Keratinocyte (primary cell): ENCODE results near the gene ZBTB20. TPM values are rescaled to one million over a fixed set of nuclear protein-coding genes. Genes with fewer than 3 reads are reported as not detected.
A peak's percentile ranks its signal among the peaks of the same experiment; 100 is the strongest.

Experiments used
- DNase-seq: peaks from one replicate; pipeline ENCODE4 v3.0.0-alpha.2; 2011; ENCODE audit warnings: low read depth, missing footprints, low spot score
- FAIRE-seq: peaks from 2 replicates; lab custom pipeline; 2011; peaks lifted over from hg19 to GRCh38; lab: Jason Lieb, UNC
- H2AFZ ChIP-seq: 2 replicates; pipeline ENCODE4 v1.6.0; 2012; ENCODE audit warnings: low read length, control low read depth, inconsistent platforms; ENCODE audit not compliant: control insufficient read depth
- H3K27ac ChIP-seq: 2 replicates; pipeline ENCODE4 v1.5.1; 2011; ENCODE audit warnings: low read length; ENCODE audit not compliant: control insufficient read depth, insufficient read depth
- H3K27me3 ChIP-seq: 3 replicates; pipeline ENCODE4 v1.6.0; 2011; ENCODE audit warnings: low read length; ENCODE audit not compliant: control insufficient read depth, insufficient read depth; ENCODE audit errors: extremely low read depth
- H3K36me3 ChIP-seq, 2 experiments: 2 replicates in 1 of 2; 3 replicates in 1 of 2; pipeline ENCODE4 v1.5.1; 2011; ENCODE audit warnings: low read length in 2 of 2, mild to moderate bottlenecking in 1 of 2; ENCODE audit not compliant: control insufficient read depth in 2 of 2, insufficient read depth in 2 of 2; ENCODE audit errors: extremely low read depth in 1 of 2
- H3K4me1 ChIP-seq: 3 replicates; pipeline ENCODE4 v1.5.1; 2011; ENCODE audit warnings: low read length; ENCODE audit not compliant: control insufficient read depth, insufficient read depth; ENCODE audit errors: extremely low read depth
- H3K4me2 ChIP-seq: 3 replicates; pipeline ENCODE4 v1.6.0; 2011; ENCODE audit warnings: low read depth, low read length; ENCODE audit not compliant: control insufficient read depth, insufficient read depth; ENCODE audit errors: extremely low read depth
- H3K4me3 ChIP-seq, 3 experiments: fragments of 200-600 bp in 1 of 3; sonication (generic) in 1 of 3; 2 replicates in 2 of 3; 3 replicates in 1 of 3; pipeline ENCODE4 v1.5.1; 2011 to 2016; ENCODE audit warnings: low read length in 3 of 3, mild to moderate bottlenecking in 3 of 3, control low read depth in 2 of 3, inconsistent platforms in 1 of 3, low read depth in 1 of 3, mixed read lengths in 1 of 3, mixed run types in 1 of 3, moderate library complexity in 1 of 3; ENCODE audit not compliant: control insufficient read depth in 2 of 3, insufficient read depth in 2 of 3; ENCODE audit errors: extremely low read depth in 1 of 3
- H3K79me2 ChIP-seq: 2 replicates; pipeline ENCODE4 v1.6.0; 2012; ENCODE audit warnings: low read length; ENCODE audit not compliant: control insufficient read depth, insufficient read depth
- H3K9ac ChIP-seq: 3 replicates; pipeline ENCODE4 v1.6.0; 2011; ENCODE audit warnings: low read length; ENCODE audit not compliant: control insufficient read depth, insufficient read depth; ENCODE audit errors: extremely low read depth
- H3K9me1 ChIP-seq: 3 replicates; pipeline ENCODE4 v1.6.0; 2011; ENCODE audit warnings: low read length; ENCODE audit not compliant: control insufficient read depth, insufficient read depth; ENCODE audit errors: extremely low read depth
- H3K9me3 ChIP-seq: 2 replicates; pipeline ENCODE4 v1.5.1; 2012; ENCODE audit warnings: low read depth, low read length; ENCODE audit not compliant: control insufficient read depth
- H4K20me1 ChIP-seq: 3 replicates; pipeline ENCODE4 v1.6.0; 2011; ENCODE audit warnings: low read length; ENCODE audit not compliant: control insufficient read depth, insufficient read depth; ENCODE audit errors: extremely low read depth
- CTCF ChIP-seq, 3 experiments: IDR thresholded peaks in 1 of 3; conservative IDR thresholded peaks in 1 of 3; optimal IDR thresholded peaks in 1 of 3; 2 replicates in 2 of 3; 3 replicates in 1 of 3; pipeline versions ENCODE3 to v1.5.1; 2011; ENCODE audit warnings: low read length in 3 of 3, mild to moderate bottlenecking in 3 of 3, moderate library complexity in 2 of 3, control low read depth in 1 of 3, inconsistent platforms in 1 of 3; ENCODE audit not compliant: insufficient read depth in 2 of 3; ENCODE audit errors: extremely low read depth in 1 of 3
- EZH2 ChIP-seq: IDR thresholded peaks from one replicate; pipeline ENCODE4 v1.6.1; 2012; ENCODE audit warnings: inconsistent platforms, mild to moderate bottlenecking, low read length, moderate library complexity
- dilution Hi-C: fragments of 300-500 bp; cut with MboI; formaldehyde crosslinking; loops from one replicate; pipeline ENCODE4 v1.7.0; 2020; ENCODE audit warnings: low sequenced_read_pairs; ENCODE audit not compliant: extremely low pct_ligation_motif_present
- polyA plus RNA-seq, 5 experiments: library from polyadenylated mRNA; depleted of rRNA in 3 of 5; stranded (reverse) in 3 of 5; stranded (forward) in 1 of 5; unstranded in 1 of 5; fragments of >200 nt; gene quantifications; 1 replicate in 1 of 5; 2 replicates in 3 of 5; 3 replicates in 1 of 5; pipeline versions ENCODE4 v1.2.1 to v1.2.3, GENCODE V29; 2011 to 2012; ENCODE audit warnings: missing spikeins in 2 of 5, low read depth in 1 of 5, low replicate concordance in 1 of 5

Gene ZBTB20
- polyA plus RNA-seq, 1 donor (not counting 4 experiments of a cell fraction or from before 2014, with no cell fraction given): 0.52 TPM

GRCh38 chr3:114384558-114384903, 762.6 kb downstream of the ZBTB20 start:
- H3K27ac ChIP-seq: no peak overlapping the region
- no peaks in the 10 kb centered on the region for H3K9me3 ChIP-seq
- no peaks in the 10 kb centered on the region for H3K4me1 ChIP-seq
- no peak for TF ChIP-seq EZH2
- H3K79me2 ChIP-seq: no peaks in the 10 kb centered on the region
- H3K9me1 ChIP-seq: no peaks in the 10 kb centered on the region
- H3K4me2 ChIP-seq: no peak overlapping the region
- H2AFZ ChIP-seq: no peak overlapping the region
- H3K27me3 ChIP-seq: no peaks in the 10 kb centered on the region
- dilution Hi-C loops: no loop called here
- H3K36me3 ChIP-seq: no peaks in the 10 kb centered on the region
- H4K20me1 ChIP-seq: no peaks in the 10 kb centered on the region
- DNase-seq (no peak), FAIRE-seq (no peak)
- no peak overlapping the region for H3K4me3 ChIP-seq
- no peak overlapping the region for H3K9ac ChIP-seq

GRCh38 chr3:114383875-114384557, 763.1 kb downstream of the ZBTB20 start:
- Histone ChIP-seq H2AFZ (peak overlapping the region; percentile 46), H3K4me3 (no peak overlapping the region), H3K79me2 (no peaks in the 10 kb centered on the region), H3K27me3 (no peaks in the 10 kb centered on the region), H3K9me1 (no peaks in the 10 kb centered on the region), H3K4me2 (peak overlapping the region; percentile 54), H3K4me1 (no peaks in the 10 kb centered on the region), H3K9ac (no peak overlapping the region), H3K9me3 (no peaks in the 10 kb centered on the region), H3K27ac (no peak overlapping the region), H4K20me1 (no peaks in the 10 kb centered on the region), H3K36me3 (no peaks in the 10 kb centered on the region)
- TF ChIP-seq CTCF (optimal IDR thresholded peaks at IDR 0.05 in 1 of 3, IDR thresholded peaks at IDR 0.05 in 1 of 3, conservative IDR thresholded peaks at IDR 0.05 in 1 of 3; ENCODE audit: extremely low read depth in 1 of 3, insufficient read depth in 2 of 3, low read length in 3 of 3) (peak; percentile 88 to 94 (median 90)), EZH2 (no peak)
- peak; percentile 23 for DNase-seq
- dilution Hi-C loops: no loop called here
- peak; percentile 36 for FAIRE-seq

GRCh38 chr3:114380233-114380651, 766.8 kb downstream of the ZBTB20 start:
- FAIRE-seq: no peak
- no peak overlapping the region for H3K4me3 ChIP-seq
- no peaks in the 10 kb centered on the region for H3K27me3 ChIP-seq
- dilution Hi-C loops: no loop called here
- H3K9me1 ChIP-seq: no peaks in the 10 kb centered on the region
- no peaks in the 10 kb centered on the region for H3K36me3 ChIP-seq
- H3K9me3 ChIP-seq: no peaks in the 10 kb centered on the region
- TF ChIP-seq EZH2 (no peak), CTCF (optimal IDR thresholded peaks at IDR 0.05 in 1 of 3, IDR thresholded peaks at IDR 0.05 in 1 of 3, conservative IDR thresholded peaks at IDR 0.05 in 1 of 3; ENCODE audit: extremely low read depth in 1 of 3, insufficient read depth in 2 of 3, low read length in 3 of 3) (no peak)
- DNase-seq: no peak
- no peaks in the 10 kb centered on the region for H4K20me1 ChIP-seq
- H3K4me2 ChIP-seq: no peak overlapping the region
- H3K4me1 ChIP-seq: no peaks in the 10 kb centered on the region
- no peak overlapping the region for H3K9ac ChIP-seq
- no peak overlapping the region for H2AFZ ChIP-seq
- H3K79me2 ChIP-seq: no peaks in the 10 kb centered on the region
- no peak overlapping the region for H3K27ac ChIP-seq
